LoVo (cell line): Measurements from ENCODE around the gene SLC26A2.
"Not testable (repeated sequence)": the region's sequence is repeated elsewhere in the genome, so short reads cannot be mapped to it uniquely, and the experiment has no call there.

Experiments used
- DNase-seq: peaks from one replicate; pipeline ENCODE4 v3.0.0-alpha.2; 2016; ENCODE audit warnings: low spot score

The SLC26A2 gene

DNA sequence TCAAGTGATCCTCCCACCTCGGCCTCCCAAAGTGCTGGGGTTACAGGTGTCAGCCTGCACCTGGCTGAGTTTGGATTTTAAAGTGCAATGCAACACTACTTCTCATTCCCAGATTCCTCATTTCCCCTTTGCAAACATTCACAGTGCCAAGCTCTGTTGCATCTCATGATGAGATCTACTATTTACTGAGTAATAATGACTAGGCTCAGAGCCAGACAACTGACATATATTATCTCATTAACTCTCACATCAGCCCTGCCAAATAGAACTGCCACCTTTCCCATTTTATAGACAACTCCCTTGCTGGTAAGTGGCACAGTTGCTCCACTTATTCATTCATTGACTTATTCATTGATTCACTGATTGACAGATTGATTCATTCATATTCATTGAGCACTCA is 22.9 kb upstream of the SLC26A2 start:
- DNase-seq: peak; percentile 17

DNA sequence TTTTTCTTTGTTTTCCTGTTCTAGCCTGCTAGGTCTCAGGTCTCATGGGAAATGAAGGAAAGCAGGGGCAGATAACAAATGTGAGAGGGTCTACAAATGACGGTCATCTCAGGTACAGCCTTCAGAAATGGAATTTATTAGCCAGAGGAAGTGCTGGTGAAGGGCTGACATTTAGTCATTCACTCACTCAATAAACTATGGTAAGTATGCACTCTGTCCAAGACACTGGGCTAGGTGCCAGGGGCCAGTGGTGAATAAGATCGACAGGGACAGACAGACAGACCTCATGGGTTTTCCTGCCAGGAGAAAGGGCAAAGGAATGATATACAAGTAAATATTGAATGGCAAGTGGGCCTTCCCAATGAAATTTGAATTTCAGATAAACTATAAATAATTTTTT is 22.3 kb upstream of the SLC26A2 start:
- peak; percentile 49 for DNase-seq

DNA sequence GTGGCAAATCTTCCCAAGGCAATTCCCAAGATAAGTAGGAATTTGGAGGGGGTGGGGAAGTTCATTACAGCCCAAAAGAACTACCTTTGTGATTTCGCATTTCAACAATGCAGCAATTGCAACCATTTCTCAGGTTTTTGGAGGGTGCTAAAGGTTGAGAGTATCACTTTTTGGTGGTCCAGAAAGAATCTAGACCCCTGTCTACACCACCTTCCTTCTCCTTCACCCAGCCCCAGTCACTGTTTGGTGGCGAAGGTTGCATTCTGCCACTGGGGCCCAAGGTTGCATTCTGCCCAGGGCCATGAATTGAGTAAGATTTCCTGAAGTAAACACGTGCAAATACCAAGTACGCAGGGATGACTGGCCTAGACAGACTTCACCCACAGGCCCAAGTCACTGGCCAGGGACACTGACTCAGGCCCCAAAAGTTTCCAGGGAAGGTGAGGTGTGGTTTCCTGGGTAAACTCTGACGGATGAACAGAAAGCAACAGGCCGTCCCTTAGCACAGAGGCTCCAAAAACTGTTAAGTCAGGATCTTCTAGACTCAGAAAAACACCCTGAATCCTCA is 21.7 kb upstream of the SLC26A2 start:
- DNase-seq: no peak

DNA sequence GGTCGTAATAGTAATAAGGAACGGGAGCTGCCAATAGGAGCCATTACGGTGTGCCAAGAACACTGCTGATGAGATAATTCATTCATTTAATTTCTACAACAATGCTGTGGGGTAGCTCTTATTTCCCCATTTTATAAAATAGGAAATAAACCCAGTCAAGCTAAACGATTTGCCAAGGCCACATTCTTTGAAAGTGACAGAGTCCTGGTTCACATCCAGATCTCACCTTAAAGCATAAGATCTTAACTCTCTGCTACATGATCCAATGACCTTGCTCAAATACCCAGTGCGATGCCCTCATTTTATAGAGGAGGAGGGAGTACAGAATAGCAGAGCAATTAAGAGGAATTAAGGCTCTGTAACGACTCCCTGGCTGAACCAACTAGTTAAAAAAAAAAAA is 21.0 kb upstream of the SLC26A2 start:
- no peak for DNase-seq

GRCh38 chr5:149940077-149940574 is 20.4 kb upstream of the SLC26A2 start:
- DNase-seq: no peak

DNA sequence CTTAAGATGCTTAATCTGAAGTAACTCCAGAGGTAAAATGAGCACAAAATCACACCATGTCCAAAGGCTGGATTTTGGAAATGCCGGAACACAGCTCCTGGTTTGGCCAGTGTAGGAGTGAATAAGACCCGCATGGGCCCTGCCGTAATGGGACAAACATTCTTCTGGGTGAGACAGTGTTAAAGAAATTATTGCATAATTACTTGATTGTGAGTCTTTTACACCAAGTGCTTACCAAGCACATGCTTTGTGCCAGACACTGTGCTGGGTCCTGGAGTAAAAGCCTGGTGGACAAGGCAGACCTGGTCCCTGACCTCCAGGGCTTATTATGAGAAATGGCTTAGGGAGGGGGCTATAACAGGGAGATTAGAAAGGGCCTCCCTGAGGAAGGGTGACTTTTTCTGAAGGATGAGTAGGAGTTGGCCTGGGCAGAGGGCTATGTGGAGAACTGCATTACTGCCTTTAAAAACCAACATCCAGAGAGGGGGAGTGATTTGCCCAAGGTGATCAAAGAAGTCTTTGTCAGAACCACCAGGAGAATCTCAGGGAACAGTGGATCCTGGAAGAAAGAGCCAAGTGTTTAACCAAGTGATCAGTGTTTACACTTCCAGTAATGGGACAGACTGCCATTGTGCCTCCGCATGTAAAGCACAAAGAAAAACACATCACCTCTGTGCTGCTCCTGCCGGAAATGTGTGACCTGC is 19.5 kb upstream of the SLC26A2 start:
- DNase-seq: no peak

DNA sequence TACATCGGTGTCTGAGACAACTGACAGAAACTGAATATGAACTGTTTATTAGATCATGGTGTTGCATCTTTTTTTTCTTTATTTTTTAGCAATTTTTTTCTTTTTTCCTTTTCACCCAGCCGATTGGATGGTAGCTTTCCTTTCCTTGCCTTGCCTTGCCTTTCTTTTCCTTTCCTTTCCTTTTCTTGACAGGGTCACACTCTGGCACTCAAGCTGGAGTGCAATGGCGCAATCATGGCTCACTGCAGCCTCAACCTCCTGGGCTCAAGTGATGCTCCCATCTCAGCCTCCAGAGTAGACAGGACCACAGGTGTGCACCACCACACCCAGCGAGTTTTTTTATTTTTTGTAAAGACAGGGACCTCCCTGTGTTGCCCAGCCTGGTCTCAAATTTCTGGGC is 18.8 kb upstream of the SLC26A2 start:
- no peak for DNase-seq

- DNase-seq: no peak
Observed at GRCh38 chr5:149942199-149942598, 18.4 kb upstream of the SLC26A2 start.

- not testable (repeated sequence) for DNase-seq
Observed at GRCh38 chr5:149942741-149943169, 17.8 kb upstream of the SLC26A2 start.

DNA sequence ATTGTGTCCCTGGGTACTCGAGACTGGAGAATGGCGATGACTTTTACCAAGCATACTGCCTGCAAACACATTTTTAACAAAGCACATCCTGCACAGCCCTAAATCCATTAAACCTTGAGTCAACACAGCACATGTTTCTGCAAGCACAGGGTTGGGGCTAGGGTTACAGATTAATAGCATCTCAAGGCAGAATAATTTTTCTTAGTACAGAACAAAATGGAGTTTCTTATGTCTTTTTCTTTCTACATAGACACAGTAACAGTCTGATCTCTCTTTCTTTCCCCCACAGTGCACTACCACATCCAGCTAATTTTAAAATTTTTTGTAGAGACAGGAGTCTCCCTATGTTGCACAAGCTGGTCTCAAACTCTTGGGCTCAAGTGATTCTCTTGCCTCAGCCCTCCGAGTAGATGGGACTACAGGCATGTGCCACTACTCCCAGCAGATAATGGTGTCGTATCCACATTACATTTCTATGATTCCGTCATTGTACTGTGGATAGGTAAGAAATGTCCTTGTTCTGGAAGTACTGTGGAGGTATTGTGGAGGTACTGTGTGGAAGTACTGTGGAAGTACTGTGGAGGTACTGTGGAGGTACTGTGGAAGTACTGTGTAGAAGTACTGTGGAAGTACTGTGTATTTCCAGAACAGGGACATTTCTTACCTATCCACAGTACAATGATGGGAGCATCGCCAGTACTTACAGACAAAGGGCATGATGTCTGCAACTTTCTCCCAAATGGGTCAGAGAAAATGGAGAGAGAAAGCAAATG is 17.2 kb upstream of the SLC26A2 start:
- DNase-seq: not testable (repeated sequence)

- DNase-seq: no peak
Observed at GRCh38 chr5:149944666-149945065, 15.9 kb upstream of the SLC26A2 start, which contains the start of gene PDE6A. Gene PDE6A, minus strand, starts transcription at chr5:149944793. Its CDS starts 120 bp downstream, at chr5:149944673.

DNA sequence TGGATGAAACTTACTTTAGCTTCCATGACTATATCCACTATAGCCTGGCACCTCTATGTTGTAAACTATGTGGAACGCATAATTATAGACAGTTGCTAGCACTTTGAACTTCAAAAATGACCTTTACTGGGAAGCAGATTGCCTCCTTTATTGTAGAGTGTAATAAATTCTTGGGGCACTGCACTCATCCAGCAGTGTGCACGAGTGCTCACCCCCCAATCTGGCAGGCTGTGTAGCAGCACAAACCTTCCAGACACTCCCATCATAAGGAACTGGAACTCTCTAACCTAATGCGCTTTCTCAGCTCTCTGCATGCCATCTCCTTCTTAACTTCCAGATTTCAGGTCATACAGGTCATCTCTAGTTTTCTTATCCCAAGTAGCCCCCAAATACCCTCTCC is 14.4 kb upstream of the SLC26A2 start:
- no peak for DNase-seq

- DNase-seq: no peak
Observed at GRCh38 chr5:149948993-149949392, 11.6 kb upstream of the SLC26A2 start.

DNA sequence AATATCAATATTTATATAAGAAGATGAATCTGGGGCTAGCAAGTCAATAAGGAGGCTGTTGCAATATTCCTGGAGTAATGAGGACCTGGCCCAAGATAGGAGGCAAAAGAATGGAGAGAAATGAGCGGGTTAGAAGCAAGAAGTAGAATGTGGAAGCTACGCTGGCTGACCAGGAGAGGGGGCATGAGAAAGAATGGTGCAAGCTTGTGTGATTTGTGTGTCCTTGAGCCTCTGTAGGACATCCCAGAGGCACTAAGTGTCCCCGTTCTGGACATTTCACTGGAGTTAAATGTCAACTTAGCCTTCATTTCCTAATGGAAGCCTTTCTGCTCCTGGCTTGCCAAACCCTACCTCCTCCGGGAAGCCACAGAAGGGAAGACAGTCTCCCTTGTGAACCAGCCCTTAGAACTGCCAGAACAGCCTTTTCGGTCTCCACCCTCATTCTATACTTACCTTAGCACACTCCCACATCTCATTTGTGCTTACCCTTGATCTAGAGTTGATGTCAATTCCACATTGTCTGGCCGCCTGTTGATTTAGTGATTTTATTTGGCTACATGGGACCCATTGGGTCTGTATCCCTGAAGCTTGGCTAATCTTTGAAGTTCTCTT is 9.3 kb upstream of the SLC26A2 start:
- no peak for DNase-seq

DNA sequence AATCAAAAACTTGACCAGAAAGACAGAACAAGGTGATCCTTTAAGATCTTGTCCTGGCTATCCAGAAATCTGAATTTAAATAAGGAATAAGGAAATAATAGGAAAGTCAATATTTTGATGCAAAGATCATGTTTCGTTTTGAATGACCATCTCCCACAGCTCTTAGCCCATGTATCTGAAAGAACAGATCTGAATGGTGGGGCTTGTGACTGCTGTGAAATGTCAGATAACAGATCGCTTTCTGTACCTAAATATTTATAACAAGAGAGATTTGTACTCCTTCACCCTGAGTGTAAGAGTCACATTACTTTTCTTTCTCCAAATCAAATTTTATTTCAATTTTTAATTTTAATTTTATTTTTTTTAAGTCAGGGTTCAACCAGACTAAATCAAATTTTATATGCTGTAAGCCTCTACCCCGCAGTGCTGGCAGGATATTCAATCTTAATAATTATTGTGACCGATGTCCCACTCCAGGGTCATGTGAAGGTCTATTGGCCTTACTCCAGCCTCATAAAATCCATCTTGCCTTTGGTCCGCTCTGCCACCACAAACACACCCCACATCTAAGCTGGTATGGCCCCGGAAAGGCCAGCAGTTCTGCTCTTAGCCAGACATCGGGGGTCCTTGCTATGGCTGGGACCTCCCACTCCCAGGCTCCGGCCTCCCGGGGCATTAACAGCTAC is 7.0 kb upstream of the SLC26A2 start:
- no peak for DNase-seq

DNA sequence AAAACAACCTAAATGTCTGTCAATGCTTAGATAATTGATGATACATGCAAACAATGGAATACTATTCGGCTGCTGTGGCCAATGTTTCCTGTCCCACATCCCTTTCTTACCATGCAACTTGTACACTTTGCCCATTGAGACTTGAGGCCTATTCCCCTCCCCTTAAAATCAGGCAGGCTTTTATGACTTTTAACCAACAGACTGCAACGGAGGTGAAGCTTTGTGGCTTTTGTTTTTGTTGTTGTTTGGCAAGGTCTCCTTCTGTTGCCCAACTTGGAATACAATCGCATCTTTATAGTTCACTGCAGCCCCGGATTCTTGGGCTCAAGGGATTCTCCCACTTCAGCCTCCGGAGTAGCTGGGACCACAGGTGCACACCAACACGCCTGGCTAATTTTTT is 5.8 kb upstream of the SLC26A2 start:
- no peak for DNase-seq

- peak; percentile 40 for DNase-seq
Observed at GRCh38 chr5:149956685-149957084, 3.9 kb upstream of the SLC26A2 start.

GRCh38 chr5:149957855-149958254 is 2.7 kb upstream of the SLC26A2 start:
- no peak for DNase-seq

- DNase-seq: peak; percentile 66
Observed at GRCh38 chr5:149959406-149960236, 937 bp upstream of the SLC26A2 start.

GRCh38 chr5:149961186-149961685 is 678 bp downstream of the SLC26A2 start:
- no peak for DNase-seq

GRCh38 chr5:149961957-149962409 is 1.4 kb downstream of the SLC26A2 start:
- DNase-seq: no peak
